ENCODE results near the gene CCDC82. TPM values are rescaled to one million over a fixed set of nuclear protein-coding genes. Genes with fewer than 3 reads are reported as not detected.
A peak's percentile ranks its signal among the peaks of the same experiment; 100 is the strongest.

Gene CCDC82
- total and polyA plus RNA-seq, 12 donors, result 4.7 to 48.1 (median 16.5) TPM

DNA sequence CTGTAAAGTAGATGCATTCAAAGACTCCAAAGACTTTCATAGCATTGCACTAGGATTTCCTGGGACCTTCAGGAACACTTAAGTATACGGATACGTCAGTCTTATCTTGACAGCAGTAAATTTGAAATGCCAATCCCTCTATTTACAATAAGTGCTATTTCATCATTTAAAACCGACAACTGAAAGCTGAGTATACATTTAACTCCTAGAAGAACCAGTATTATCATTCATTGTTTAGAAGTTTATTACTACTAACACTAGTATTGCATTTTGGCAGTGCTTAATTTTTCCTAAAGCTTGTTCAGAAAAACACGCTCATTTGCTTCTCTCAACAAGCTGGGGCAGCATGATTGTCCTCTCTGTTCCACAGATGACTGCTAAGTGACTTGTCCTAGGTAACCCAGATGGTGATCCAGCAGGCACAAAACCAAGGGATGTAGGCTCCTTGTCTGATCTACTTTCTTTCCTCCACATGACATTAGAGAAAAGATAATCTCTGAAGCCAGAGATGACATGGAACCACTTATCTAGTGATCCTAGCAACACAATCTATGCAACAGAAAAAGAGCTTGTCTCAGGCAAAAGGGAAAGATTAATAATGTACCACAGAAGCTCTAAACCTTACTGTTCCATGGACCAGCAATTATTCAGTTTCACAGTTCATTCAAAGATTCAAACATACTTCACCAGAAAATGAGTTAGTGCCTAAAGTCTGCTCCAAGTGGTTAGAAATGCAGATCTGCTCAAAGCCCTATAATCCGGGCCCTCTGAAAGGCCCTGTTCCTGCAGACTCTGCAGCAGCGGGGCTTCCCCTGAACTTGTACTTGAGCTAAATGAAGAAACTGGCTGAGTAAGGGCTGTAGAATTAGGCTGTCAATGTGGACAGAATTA lies 51.9 kb downstream of the CCDC82 start:
- WGBS, 4 donors, result 63 to 80% (median 70%) methylated on average over 6 of the region's 6 CpGs
- intact Hi-C loops (cut with DNase I), result no loop called here
- TF ChIP-seq POLR2A (IDR thresholded peaks at IDR 0.05), result no peak
- TF ChIP-seq, protein P1, sequence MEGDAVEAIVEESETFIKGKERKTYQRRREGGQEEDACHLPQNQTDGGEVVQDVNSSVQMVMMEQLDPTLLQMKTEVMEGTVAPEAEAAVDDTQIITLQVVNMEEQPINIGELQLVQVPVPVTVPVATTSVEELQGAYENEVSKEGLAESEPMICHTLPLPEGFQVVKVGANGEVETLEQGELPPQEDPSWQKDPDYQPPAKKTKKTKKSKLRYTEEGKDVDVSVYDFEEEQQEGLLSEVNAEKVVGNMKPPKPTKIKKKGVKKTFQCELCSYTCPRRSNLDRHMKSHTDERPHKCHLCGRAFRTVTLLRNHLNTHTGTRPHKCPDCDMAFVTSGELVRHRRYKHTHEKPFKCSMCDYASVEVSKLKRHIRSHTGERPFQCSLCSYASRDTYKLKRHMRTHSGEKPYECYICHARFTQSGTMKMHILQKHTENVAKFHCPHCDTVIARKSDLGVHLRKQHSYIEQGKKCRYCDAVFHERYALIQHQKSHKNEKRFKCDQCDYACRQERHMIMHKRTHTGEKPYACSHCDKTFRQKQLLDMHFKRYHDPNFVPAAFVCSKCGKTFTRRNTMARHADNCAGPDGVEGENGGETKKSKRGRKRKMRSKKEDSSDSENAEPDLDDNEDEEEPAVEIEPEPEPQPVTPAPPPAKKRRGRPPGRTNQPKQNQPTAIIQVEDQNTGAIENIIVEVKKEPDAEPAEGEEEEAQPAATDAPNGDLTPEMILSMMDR (IDR thresholded peaks at IDR 0.05), result no peak
- Histone ChIP-seq H3K4me1 (replicated peaks in 1 of 2) (peaks cover 23 to 51% of the 10 kb centered on the region in 2 donors), H3K27me3 (no peaks in the 10 kb centered on the region), H3K36me3 (replicated peaks in 1 of 2) (no peaks in the 10 kb centered on the region), H3K27ac (peak overlapping the region in 2 of 5 donors; percentile 88 to 92), H3K4me3 (peak overlapping the region in 1 of 4 donors; percentile 90), H3K9me3 (replicated peaks in 1 of 3) (no peaks in the 10 kb centered on the region)
- peak in 3 of 7 donors; percentile 16 to 27 (median 21) for DNase-seq

DNA sequence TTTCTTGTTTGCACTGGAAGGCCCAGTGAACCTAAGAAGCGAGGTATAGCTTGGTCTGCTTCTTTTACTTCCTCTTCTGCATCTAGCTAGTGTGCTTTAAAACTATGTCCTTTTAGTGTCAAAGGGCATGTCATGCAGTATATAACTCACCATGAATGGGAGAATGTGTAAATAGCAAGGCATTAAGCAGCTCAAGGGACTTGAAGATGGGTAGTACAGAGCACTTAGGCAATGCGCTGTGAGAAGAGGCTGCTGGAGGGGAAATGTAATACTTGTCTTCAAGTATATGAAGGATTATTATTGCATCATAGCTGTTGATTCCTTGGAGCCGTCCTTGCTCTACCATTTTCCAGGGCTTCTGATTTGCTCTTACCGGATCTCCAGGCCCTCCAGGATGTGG lies 54.3 kb downstream of the CCDC82 start:
- H3K27me3 ChIP-seq, result no peaks in the 10 kb centered on the region
- no peak overlapping the region for H3K4me3 ChIP-seq
- DNase-seq, result no peak
- H3K9me3 ChIP-seq (replicated peaks in 1 of 3), result no peaks in the 10 kb centered on the region
- 74 to 89% (median 83%) methylated on average over 4 of the region's 4 CpGs for WGBS, 4 donors
- TF ChIP-seq, protein P1 (IDR thresholded peaks at IDR 0.05), result no peak
- TF ChIP-seq POLR2A (IDR thresholded peaks at IDR 0.05), result no peak
- H3K36me3 ChIP-seq (replicated peaks in 1 of 2), result no peaks in the 10 kb centered on the region
- intact Hi-C loops (cut with DNase I), result no loop called here
- no peak overlapping the region for H3K27ac ChIP-seq
- H3K4me1 ChIP-seq (replicated peaks in 1 of 2), result peaks cover 27 to 55% of the 10 kb centered on the region in 2 donors

DNA sequence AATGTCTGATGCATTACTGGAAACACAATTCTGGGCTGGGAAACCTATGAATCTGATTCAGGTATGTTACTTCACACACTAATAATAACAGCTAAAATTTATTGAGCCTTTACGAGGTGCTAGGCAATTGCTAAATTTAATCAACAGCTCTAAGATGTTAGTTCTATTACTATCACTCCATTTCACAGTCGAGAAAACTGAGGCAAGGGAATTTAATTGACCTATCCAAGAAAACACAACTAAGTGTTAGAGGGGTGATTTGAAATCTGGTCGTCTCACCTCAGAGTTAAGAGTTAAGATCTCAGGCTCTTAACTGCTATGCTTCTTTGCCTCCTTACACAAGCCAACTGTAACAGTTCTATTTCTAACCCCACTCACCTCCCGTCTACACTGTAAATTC lies 55.5 kb downstream of the CCDC82 start:
- intact Hi-C loops (cut with DNase I), result no loop called here
- Histone ChIP-seq H3K4me3 (no peak overlapping the region), H3K4me1 (replicated peaks in 1 of 2) (peaks cover 16 to 50% of the 10 kb centered on the region in 2 donors), H3K9me3 (replicated peaks in 1 of 3) (no peaks in the 10 kb centered on the region), H3K27me3 (no peaks in the 10 kb centered on the region), H3K27ac (no peak overlapping the region), H3K36me3 (replicated peaks in 1 of 2) (no peaks in the 10 kb centered on the region)
- no peak for DNase-seq
- WGBS, 4 donors, result 95 to 97% (median 96%) methylated on average over 4 of the region's 4 CpGs
- no peak for TF ChIP-seq POLR2A (IDR thresholded peaks at IDR 0.05)
- TF ChIP-seq, protein P1 (IDR thresholded peaks at IDR 0.05), result no peak

DNA sequence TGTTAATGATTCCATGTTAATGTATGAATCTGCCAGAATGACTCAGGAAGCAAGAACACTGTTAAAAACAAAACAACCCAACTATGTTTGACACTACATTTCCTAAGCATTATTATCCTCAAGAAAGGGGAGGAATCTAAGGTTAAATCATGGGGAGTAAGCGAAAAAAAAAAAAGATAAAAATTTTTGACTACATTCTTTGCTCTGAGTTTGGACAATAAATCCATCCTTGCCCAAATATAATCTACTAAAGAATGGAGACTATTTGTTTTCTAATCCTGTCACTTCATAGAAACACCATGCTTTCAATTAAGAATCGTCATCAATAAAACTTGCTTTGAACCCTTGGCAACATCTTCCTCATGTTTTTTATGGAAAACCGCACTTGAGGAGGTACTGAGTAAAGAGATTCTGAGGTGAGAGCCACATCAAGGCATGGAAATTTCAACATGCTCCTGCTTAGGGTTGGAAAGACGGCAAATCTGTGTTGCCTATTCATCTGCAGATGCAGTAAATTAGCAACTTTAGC lies 56.5 kb downstream of the CCDC82 start:
- no peaks in the 10 kb centered on the region for H3K27me3 ChIP-seq
- H3K4me1 ChIP-seq (replicated peaks in 1 of 2), result peaks cover 8 to 47% of the 10 kb centered on the region in 2 donors
- H3K4me3 ChIP-seq, result no peak overlapping the region
- TF ChIP-seq POLR2A (IDR thresholded peaks at IDR 0.05), result no peak
- TF ChIP-seq, protein P1 (IDR thresholded peaks at IDR 0.05), result no peak
- H3K36me3 ChIP-seq (replicated peaks in 1 of 2), result no peaks in the 10 kb centered on the region
- no peak overlapping the region for H3K27ac ChIP-seq
- WGBS, 4 donors, result 83 to 85% (median 84%) methylated on average over 4 of the region's 4 CpGs
- intact Hi-C loops (cut with DNase I), result no loop called here
- H3K9me3 ChIP-seq (replicated peaks in 1 of 3), result no peaks in the 10 kb centered on the region
- no peak for DNase-seq
